ENCODE measurements around the gene SCART1.

The SCART1 gene

GRCh38 chr10:133473270-133473669, 19.5 kb downstream of the SCART1 start:
- no peak overlapping the region for H3K4me2 ChIP-seq (ENCODE audit: low read length)
- no peaks in the 10 kb centered on the region for H3K9me2 ChIP-seq (replicated peaks; ENCODE audit: control insufficient read depth, low read length)
- H3K4me1 ChIP-seq (ENCODE audit: control insufficient read depth, low read length), result no peaks in the 10 kb centered on the region

DNA sequence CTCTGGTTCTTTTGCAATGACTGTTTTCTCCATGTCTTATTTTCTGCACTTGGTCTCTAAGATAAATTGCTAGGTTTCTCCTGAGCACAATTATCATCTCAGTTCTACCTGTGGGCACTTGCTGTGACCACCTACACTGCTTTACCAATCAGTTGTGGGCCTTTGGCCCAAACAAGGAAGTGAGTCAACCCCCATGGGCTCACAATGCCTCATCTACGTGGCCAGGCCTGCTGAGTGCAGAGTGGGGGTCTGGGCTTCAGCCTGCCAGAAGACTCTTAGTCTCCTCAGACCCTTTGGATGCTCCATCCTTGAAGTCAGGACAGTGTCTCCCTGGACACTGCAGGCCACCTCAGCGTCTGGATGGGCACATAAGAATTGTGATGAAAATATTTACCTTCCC, 20.3 kb downstream of the SCART1 start:
- Histone ChIP-seq H3K4me1 (ENCODE audit: control insufficient read depth, low read length) (no peaks in the 10 kb centered on the region), H3K27ac (ENCODE audit: low read depth, low read length) (no peak overlapping the region), H3K9me3 (ENCODE audit: control insufficient read depth, insufficient read depth, low read length) (no peaks in the 10 kb centered on the region), H3K4me2 (ENCODE audit: low read length) (no peak overlapping the region), H3K36me3 (ENCODE audit: control insufficient read depth, low read length) (no peaks in the 10 kb centered on the region), H3K79me2 (ENCODE audit: control insufficient read depth, low read length) (no peaks in the 10 kb centered on the region), H4K20me1 (ENCODE audit: control insufficient read depth, insufficient read depth, low read depth, low read length) (no peaks in the 10 kb centered on the region), H3F3A (ENCODE audit: control insufficient read depth, insufficient read depth) (no peaks in the 10 kb centered on the region), H3K27me3 (ENCODE audit: control insufficient read depth, low read length) (no peaks in the 10 kb centered on the region), H3K9me2 (replicated peaks; ENCODE audit: control insufficient read depth, low read length) (no peaks in the 10 kb centered on the region), H3K4me3 (ENCODE audit: low read length) (no peak overlapping the region)
- TF ChIP-seq CTCF (IDR thresholded peaks at IDR 0.05; ENCODE audit: low read depth, low read length, poor library complexity, severe bottlenecking) (no peak), EZH2phosphoT487 (IDR thresholded peaks at IDR 0.05; ENCODE audit: borderline replicate concordance, low read length) (no peak)

More at GRCh38 chr10:133473270-133473669, 19.5 kb downstream of the SCART1 start:
- H3K27me3 ChIP-seq (ENCODE audit: control insufficient read depth, low read length), result no peaks in the 10 kb centered on the region
- no peaks in the 10 kb centered on the region for H4K20me1 ChIP-seq (ENCODE audit: control insufficient read depth, insufficient read depth, low read depth, low read length)
- no peaks in the 10 kb centered on the region for H3K9me3 ChIP-seq (ENCODE audit: control insufficient read depth, insufficient read depth, low read length)
- no peak overlapping the region for H3K27ac ChIP-seq (ENCODE audit: low read depth, low read length)
- TF ChIP-seq CTCF (IDR thresholded peaks at IDR 0.05; ENCODE audit: low read depth, low read length, poor library complexity, severe bottlenecking), result no peak
- no peak for TF ChIP-seq EZH2phosphoT487 (IDR thresholded peaks at IDR 0.05; ENCODE audit: borderline replicate concordance, low read length)
- H3F3A ChIP-seq (ENCODE audit: control insufficient read depth, insufficient read depth), result no peaks in the 10 kb centered on the region
- no peaks in the 10 kb centered on the region for H3K36me3 ChIP-seq (ENCODE audit: control insufficient read depth, low read length)
- no peak overlapping the region for H3K4me3 ChIP-seq (ENCODE audit: low read length)
- no peaks in the 10 kb centered on the region for H3K79me2 ChIP-seq (ENCODE audit: control insufficient read depth, low read length)

DNA sequence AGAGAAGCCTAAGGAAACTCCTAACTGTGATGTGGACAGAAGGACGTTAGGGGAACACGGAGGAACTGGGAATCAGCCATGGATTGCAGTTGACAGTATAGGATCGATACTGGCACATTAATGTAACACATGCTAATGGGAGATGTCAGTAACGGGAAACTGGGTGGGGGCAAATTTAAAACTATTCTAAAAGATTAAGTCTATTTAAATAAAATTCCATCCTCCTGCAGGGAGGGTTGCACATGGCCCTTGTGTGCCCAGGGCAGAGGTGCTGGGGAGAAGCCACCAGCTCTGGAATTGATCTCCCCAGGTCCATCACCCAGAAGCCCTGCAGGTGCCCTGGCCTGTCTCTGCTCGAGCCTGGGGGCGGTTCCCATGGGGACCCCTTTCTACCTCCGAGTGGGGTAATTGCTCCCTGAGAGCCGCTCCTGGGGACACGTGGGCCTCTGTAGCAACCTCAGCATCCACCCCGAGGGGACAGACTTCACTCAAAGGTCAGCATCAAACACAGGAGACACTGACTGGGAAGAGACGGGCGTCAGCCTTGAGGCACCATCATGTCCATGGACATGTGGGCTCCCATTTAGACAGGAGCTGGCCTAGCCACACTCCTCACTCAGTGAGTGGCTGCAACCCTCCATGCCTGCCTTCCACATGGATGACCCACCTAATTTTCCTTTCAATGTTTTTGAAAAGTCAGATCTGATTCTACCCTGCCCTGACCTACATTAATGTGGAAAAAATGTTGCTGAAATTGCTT, 21.1 kb downstream of the SCART1 start:
- Histone ChIP-seq H3F3A (ENCODE audit: control insufficient read depth, insufficient read depth) (no peaks in the 10 kb centered on the region), H3K9me3 (ENCODE audit: control insufficient read depth, insufficient read depth, low read length) (no peaks in the 10 kb centered on the region), H3K4me2 (ENCODE audit: low read length) (no peak overlapping the region), H3K36me3 (ENCODE audit: control insufficient read depth, low read length) (no peaks in the 10 kb centered on the region), H4K20me1 (ENCODE audit: control insufficient read depth, insufficient read depth, low read depth, low read length) (no peaks in the 10 kb centered on the region), H3K9me2 (replicated peaks; ENCODE audit: control insufficient read depth, low read length) (no peaks in the 10 kb centered on the region), H3K4me3 (ENCODE audit: low read length) (no peak overlapping the region), H3K27me3 (ENCODE audit: control insufficient read depth, low read length) (no peaks in the 10 kb centered on the region), H3K27ac (ENCODE audit: low read depth, low read length) (no peak overlapping the region), H3K79me2 (ENCODE audit: control insufficient read depth, low read length) (no peaks in the 10 kb centered on the region), H3K4me1 (ENCODE audit: control insufficient read depth, low read length) (no peaks in the 10 kb centered on the region)
- TF ChIP-seq EZH2phosphoT487 (IDR thresholded peaks at IDR 0.05; ENCODE audit: borderline replicate concordance, low read length), result no peak
- TF ChIP-seq CTCF (IDR thresholded peaks at IDR 0.05; ENCODE audit: low read depth, low read length, poor library complexity, severe bottlenecking), result no peak
